Heart right ventricle (tissue), 16 donors: Measurements from ENCODE around the gene POLE. TPM values are rescaled to one million over a fixed set of nuclear protein-coding genes. Genes with fewer than 3 reads are reported as not detected.
A peak's percentile ranks its signal among the peaks of the same experiment; 100 is the strongest.

Source experiments
- ATAC-seq, 8 donors: fragments of 200-7000 bp; cut with Tn5 transposase; one replicate each; pipeline ENCODE4 v1.9.1; 2020; ENCODE audit warnings: mild to moderate bottlenecking in 8 of 8, moderate library complexity in 8 of 8, moderate number of reproducible peaks in 1 of 8
- DNase-seq, 2 donors: peaks; one replicate each; pipeline ENCODE4 v3.0.0-alpha.2; 2020
- H3K27ac ChIP-seq, 10 donors: fragments of 200-600 bp; sonication (generic) in 2 of 10; one replicate each; pipeline versions ENCODE4 v1.5.0 to v1.8.0; 2020 to 2022; ENCODE audit warnings: mild to moderate bottlenecking in 3 of 10
- H3K27me3 ChIP-seq, 7 donors: fragments of 200-600 bp; one replicate each; pipeline ENCODE4 v1.8.0; 2021 to 2022; ENCODE audit warnings: mild to moderate bottlenecking in 2 of 7
- H3K36me3 ChIP-seq, 9 donors: fragments of 200-600 bp; sonication (generic) in 1 of 9; one replicate each; pipeline versions ENCODE4 v1.5.0 to v1.8.0; 2020 to 2022; ENCODE audit warnings: mild to moderate bottlenecking in 2 of 9
- H3K4me1 ChIP-seq, 9 donors: fragments of 200-600 bp; sonication (generic) in 1 of 9; one replicate each; pipeline versions ENCODE4 v1.5.0 to v1.8.0; 2020 to 2022; ENCODE audit warnings: mild to moderate bottlenecking in 4 of 9
- H3K4me3 ChIP-seq, 10 donors: fragments of 200-600 bp; sonication (generic) in 2 of 10; one replicate each; pipeline versions ENCODE4 v1.5.0 to v1.8.0; 2020 to 2022; ENCODE audit warnings: mild to moderate bottlenecking in 7 of 10, moderate library complexity in 2 of 10
- H3K9me3 ChIP-seq, 11 donors: fragments of 200-600 bp in 10 of 11; sonication (generic) in 2 of 11; one replicate each; pipeline versions ENCODE4 v1.5.0 to v1.8.0; 2013 to 2022; ENCODE audit warnings: mild to moderate bottlenecking in 2 of 11, control low read depth in 1 of 11, moderate library complexity in 1 of 11
- WGBS, 2 donors: extraction: QIAGEN DNeasy Blood & Tissue Kit; methylation state at CpG; one replicate each; pipeline ENCODE4 v1.1.7; 2013; ENCODE audit warnings: inconsistent platforms in 1 of 2; 5-methylcytosine and 5-hydroxymethylcytosine counted together
- intact Hi-C, 10 donors: fragments of 100-400 bp; cut with DNase I; formaldehyde crosslinking; loops; one replicate each; pipeline versions ENCODE4 v1.11.1 to v1.14.2; 2022
- polyA plus RNA-seq, 2 donors: library from polyadenylated mRNA; stranded (reverse); fragments of 200-250 nt; gene quantifications; one replicate each; pipeline ENCODE4 v1.2.3, GENCODE V29; 2013
- total RNA-seq, 10 donors: library from RNA; stranded (reverse); fragmentation: NEBNext Ultra II Directional in 3 of 10; extraction: Animal tissue kit (Norgen Biotek cat#: 25700) in 3 of 10; gene quantifications; one replicate each; pipeline versions ENCODE4 v1.2.1 to v1.2.4, GENCODE V29; 2021 to 2023
- TF ChIP-seq, protein P1 (sequence below), 9 donors: fragments of 200-600 bp; sonication (generic) in 2 of 9; IDR thresholded peaks; one replicate each; pipeline versions ENCODE4 v1.5.0 to v1.8.0; 2021 to 2022; ENCODE audit warnings: antibody characterized with exemption in 9 of 9, mild to moderate bottlenecking in 5 of 9, moderate library complexity in 1 of 9
- donor health status: Arrhythmogenic right ventricular cardiomyopathy.
- donor health status: ischemic (EF 13 %, LVEDD 7.1; RV severe dilation, severe dysfunction).
- donor health status: healthy with polysubstance abuse.
- donor health status: DM: no; HTN: yes; CAD: no.
- donor health status: DM: no; HTN: no; CAD: no.
- donor health status: ischemic (EF 25% LVEDD 6.9; RV normal size, moderate dysfunction).
- donor health status: ischemic (EF 25% LVEDD 5.7; RV mildly dilated, moderate dysfunction).
- donor health status: healthy.
- donor health status: DM: yes; HTN: yes; CAD: no.
- donor health status: Ischemic cardiomyopathy.
- donor health status: ischemic (EF 35%, LVEDD 5.7; RV mildly dilated, moderate dysfunction).
- donor health status: nonischemic (EF 11% LVEDD 7.7; RV severe dilation, severe dysfunction).
- donor health status: DM: yes; HTN: yes; CAD: no.
- donor health status: PGD.
- donor health status: ischemic (EF 29% LVEDD 5.4; RV normal size, mild dysfunction).
- donor health status: nonischemic (EF 23%, LVEDD 6.1; RV moderate dilation, normal function).

The POLE gene
- total and polyA plus RNA-seq, 12 donors, result 6.8 to 25.8 (median 9.9) TPM

DNA sequence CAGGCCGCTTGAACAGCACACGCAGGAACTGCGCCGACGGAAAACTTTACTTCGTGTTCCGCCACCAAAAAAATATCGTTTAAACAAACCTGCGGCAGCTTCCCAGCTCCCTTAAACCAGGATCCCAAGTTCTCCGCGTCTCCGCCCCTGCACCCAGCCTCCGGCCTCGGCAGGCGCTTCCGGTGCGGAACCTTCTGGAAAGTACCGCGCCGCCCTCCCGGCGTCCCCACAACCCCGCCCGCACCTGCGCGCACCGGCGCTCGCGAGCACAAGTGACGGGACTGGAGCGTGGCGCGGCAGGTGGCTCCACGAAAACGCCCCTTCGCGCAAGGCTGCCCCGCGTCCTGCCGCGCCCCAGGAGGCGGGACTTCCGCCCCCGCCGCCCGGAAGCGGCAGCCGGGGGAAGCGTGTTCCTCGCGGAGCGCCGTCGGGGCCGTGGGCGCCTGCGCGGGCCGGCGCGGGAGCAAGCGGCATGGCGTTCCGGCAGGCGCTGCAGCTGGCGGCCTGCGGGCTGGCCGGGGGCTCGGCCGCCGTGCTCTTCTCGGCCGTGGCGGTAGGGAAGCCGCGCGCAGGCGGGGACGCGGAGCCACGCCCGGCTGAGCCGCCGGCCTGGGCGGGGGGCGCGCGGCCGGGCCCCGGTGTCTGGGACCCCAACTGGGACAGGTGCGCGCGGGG lies 23.4 kb upstream of the POLE start, which contains the start of gene PGAM5:
PGAM5 (plus strand) TSS at position 438 of the 675 bp plus-strand sequence; CDS start at position 473, 35 bp downstream.
- Histone ChIP-seq H3K27ac (peak within 1 kb of the TSS; percentile 68 to 91 (median 86)), H3K9me3 (peaks cover 0 to 8% (median 0%) of the 10 kb centered on the region in 11 donors), H3K27me3 (no peaks in the 10 kb centered on the region), H3K36me3 (peaks cover 0 to 22% (median 0%) of the 10 kb centered on the region in 9 donors), H3K4me3 (peak within 1 kb of the TSS; percentile 63 to 98 (median 80)), H3K4me1 (peaks cover 3 to 31% (median 20%) of the 10 kb centered on the region in 9 donors)
- 1% methylated on average over 92 to 94 of the region's 94 CpGs for WGBS, 2 donors
- TF ChIP-seq, protein P1, sequence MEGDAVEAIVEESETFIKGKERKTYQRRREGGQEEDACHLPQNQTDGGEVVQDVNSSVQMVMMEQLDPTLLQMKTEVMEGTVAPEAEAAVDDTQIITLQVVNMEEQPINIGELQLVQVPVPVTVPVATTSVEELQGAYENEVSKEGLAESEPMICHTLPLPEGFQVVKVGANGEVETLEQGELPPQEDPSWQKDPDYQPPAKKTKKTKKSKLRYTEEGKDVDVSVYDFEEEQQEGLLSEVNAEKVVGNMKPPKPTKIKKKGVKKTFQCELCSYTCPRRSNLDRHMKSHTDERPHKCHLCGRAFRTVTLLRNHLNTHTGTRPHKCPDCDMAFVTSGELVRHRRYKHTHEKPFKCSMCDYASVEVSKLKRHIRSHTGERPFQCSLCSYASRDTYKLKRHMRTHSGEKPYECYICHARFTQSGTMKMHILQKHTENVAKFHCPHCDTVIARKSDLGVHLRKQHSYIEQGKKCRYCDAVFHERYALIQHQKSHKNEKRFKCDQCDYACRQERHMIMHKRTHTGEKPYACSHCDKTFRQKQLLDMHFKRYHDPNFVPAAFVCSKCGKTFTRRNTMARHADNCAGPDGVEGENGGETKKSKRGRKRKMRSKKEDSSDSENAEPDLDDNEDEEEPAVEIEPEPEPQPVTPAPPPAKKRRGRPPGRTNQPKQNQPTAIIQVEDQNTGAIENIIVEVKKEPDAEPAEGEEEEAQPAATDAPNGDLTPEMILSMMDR (IDR thresholded peaks at IDR 0.05), result peak in 1 of 9 donors; percentile 11
- DNase-seq, result peak; percentile 78 to 84
- ATAC-seq, result peak; percentile 91 to 97 (median 94)
- intact Hi-C loops, result no loop called here

DNA sequence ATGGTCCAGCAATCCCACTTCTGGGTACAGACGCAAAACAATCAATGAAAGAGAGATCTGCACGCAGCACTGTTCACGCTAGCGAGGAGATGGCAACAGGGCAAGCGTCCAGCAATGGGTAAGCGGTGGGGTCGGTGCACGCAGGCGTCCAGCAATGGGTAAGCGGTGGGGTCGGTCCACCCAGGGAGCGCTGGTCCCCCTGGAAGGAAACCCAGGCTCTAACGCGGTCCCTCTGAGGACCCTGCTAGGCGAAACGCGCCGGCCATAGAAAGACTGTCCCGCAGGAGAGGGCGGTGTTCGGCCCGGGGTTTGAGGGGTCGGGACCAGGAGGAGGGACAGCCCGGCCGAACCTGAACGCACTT lies 22.9 kb upstream of the POLE start:
- TF ChIP-seq, protein P1 (IDR thresholded peaks at IDR 0.05), result no peak
- ATAC-seq, result peak in 7 of 8 donors; percentile 25 to 56 (median 48)
- DNase-seq, result no peak
- Histone ChIP-seq H3K4me3 (peak overlapping the region; percentile 63 to 98 (median 80)), H3K27ac (peak overlapping the region; percentile 68 to 91 (median 86)), H3K36me3 (peaks cover 0 to 18% (median 0%) of the 10 kb centered on the region in 9 donors), H3K9me3 (peaks cover 0 to 8% (median 0%) of the 10 kb centered on the region in 11 donors), H3K4me1 (peaks cover 3 to 31% (median 20%) of the 10 kb centered on the region in 9 donors), H3K27me3 (no peaks in the 10 kb centered on the region)
- intact Hi-C loops, result no loop called here
- 0 to 1% methylated on average over 26 of the region's 26 CpGs for WGBS, 2 donors

DNA sequence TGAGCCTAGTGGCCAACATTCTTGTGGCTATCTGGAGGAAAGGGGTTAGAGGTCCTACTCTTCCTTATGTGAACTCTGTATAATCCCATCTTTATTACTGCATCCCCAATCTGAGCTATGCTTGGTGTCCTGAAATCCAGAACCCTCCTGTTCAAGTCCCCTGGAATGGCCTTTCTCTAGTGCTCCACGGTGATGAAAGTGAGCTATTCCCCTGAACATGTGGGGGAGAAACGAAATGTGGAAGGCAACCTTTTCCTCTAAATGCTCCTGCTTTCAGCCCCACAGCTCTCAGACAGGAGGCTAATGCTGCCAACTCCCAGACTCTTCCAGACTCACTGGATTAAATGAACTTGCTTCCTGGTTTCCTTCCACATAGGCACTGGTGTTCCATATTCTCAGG lies 21.0 kb upstream of the POLE start:
- Histone ChIP-seq H3K27me3 (no peaks in the 10 kb centered on the region), H3K4me3 (no peak overlapping the region), H3K27ac (no peak overlapping the region), H3K36me3 (peaks cover 0 to 12% (median 0%) of the 10 kb centered on the region in 9 donors), H3K4me1 (peaks cover 3 to 31% (median 20%) of the 10 kb centered on the region in 9 donors), H3K9me3 (peaks cover 0 to 8% (median 0%) of the 10 kb centered on the region in 11 donors)
- TF ChIP-seq, protein P1 (IDR thresholded peaks at IDR 0.05), result no peak
- DNase-seq (no peak), ATAC-seq (no peak)
- WGBS, 2 donors, result 78 to 80% methylated on average over 2 of the region's 2 CpGs
- intact Hi-C loops, result no loop called here

DNA sequence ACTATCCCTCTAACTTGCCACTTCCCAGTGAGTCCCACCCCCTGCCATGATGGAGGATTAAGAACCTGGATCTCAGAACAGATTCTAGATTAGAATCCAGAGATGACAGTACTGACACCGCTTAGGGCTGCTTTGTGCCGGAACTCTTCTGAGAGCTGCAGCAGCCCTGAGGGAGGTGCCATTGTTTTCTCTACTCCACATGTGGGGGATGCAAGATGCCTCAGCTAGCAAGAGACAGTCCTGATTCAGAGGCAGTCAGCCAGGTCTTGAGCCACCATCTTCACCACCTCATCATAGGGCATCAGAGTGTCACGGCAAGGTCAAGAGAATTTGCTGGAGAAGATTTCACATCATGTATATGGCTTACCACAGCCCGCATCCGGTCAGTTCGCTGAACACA lies 20.1 kb upstream of the POLE start:
- TF ChIP-seq, protein P1 (IDR thresholded peaks at IDR 0.05), result no peak
- no peak for ATAC-seq
- Histone ChIP-seq H3K27ac (no peak overlapping the region), H3K9me3 (peaks cover 0 to 8% (median 0%) of the 10 kb centered on the region in 11 donors), H3K4me1 (peaks cover 3 to 24% (median 18%) of the 10 kb centered on the region in 9 donors), H3K36me3 (peaks cover 0 to 17% (median 2%) of the 10 kb centered on the region in 9 donors), H3K27me3 (no peaks in the 10 kb centered on the region), H3K4me3 (no peak overlapping the region)
- DNase-seq, result no peak
- intact Hi-C loops, result no loop called here
- WGBS, 2 donors, result 94 to 95% methylated on average over 6 of the region's 6 CpGs
